Left kidney (tissue), 8 donors: ENCODE measurements around the gene SSX5. TPM values are rescaled to one million over a fixed set of nuclear protein-coding genes. Genes with fewer than 3 reads are reported as not detected.
"Not testable (repeated sequence)": the region's sequence is repeated elsewhere in the genome, so short reads cannot be mapped to it uniquely, and the experiment has no call there.

ENCODE experiments used
- DNase-seq: peaks from one replicate; pipeline ENCODE4 v3.0.0-alpha.2; 2013
- long read RNA-seq, 8 donors: transcript quantifications; one replicate each; lab custom pipeline, GENCODE V29; 2026
- polyA plus RNA-seq: library from polyadenylated mRNA; unstranded; fragments of 120-200 nt; gene quantifications from one replicate; pipeline ENCODE4 v1.2.1, GENCODE V29; 2013; ENCODE audit not compliant: insufficient read length

Gene SSX5, protein sequence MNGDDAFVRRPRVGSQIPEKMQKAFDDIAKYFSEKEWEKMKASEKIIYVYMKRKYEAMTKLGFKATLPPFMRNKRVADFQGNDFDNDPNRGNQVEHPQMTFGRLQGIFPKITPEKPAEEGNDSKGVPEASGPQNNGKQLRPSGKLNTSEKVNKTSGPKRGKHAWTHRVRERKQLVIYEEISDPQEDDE
- polyA plus RNA-seq, result not detected
- long read RNA-seq, donor 1, result 0 reads
- long read RNA-seq, donor 2, result 0 reads
- long read RNA-seq, donor 3, result 0 reads
- long read RNA-seq, donor 4, result 0 reads
- long read RNA-seq, donor 5, result 0 reads
- long read RNA-seq, donor 6, result 0 reads
- long read RNA-seq, donor 7, result 0 reads
- long read RNA-seq, donor 8, result 0 reads

DNA sequence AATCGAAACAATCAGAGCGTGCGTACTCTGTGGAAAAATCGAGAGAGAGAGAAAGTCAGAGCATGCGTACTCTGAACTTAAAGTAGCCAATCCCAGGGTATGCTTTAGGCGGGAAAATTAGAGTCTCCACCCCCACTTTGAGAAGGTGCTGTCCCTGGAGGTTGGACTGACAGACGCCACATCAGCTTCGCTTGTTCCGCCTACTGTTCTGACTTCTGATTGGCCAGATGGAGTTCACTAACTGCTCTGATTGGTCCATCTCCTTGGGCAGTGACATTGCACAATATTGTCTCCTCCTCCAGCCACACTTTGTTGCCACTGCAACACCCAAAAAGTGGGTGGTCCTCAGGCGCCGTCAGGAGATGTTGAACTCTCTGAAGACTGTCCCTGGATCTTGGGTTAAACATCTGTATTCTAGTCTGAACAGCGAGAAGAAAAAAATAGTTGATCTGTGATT lies at the start of gene SSX5:
Gene SSX5 (minus strand): TSS at position 51 of the 457 bp plus-strand sequence. CDS start 1,437 bp downstream, outside the sequence.
- DNase-seq, result no peak

DNA sequence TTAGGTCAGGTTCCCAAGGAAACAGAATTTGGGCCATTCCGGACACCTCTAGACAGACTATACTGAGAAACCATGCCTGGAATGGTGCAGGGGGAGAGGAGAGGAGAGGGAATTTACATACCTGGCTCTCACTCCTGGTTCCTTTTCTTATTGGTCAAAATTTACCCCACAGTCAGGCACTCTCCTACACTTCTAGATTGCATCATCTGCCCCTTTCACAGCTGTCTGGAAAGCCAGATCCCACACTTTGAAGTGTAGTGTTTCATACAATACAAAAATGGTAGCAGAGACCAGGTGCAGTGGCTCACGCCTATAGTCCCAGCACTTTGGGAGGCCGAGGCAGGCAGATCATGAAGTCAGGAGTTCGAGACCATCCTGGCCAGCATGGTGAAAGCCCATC lies 27.6 kb upstream of the SSX5 start:
- not testable (repeated sequence) for DNase-seq

DNA sequence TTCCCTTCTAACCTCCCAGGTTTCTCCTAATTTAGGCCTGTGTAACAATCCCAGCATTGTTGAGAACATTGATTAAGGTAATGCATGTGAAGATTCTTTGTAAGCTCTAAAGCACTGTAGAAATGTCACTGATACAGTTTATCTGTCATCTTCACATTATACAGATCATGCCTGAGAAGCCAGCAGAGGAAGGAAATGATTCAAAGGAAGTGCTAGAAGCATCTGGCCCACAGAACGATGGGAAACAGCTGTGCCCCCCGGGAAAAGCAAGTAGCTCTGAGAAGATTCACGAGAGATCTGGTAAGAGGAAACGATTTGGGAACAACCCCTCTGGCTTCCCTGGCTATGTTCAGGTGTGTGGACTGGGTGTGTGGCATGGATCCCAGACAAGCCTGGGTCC lies 17.7 kb upstream of the SSX5 start:
- not testable (repeated sequence) for DNase-seq

DNA sequence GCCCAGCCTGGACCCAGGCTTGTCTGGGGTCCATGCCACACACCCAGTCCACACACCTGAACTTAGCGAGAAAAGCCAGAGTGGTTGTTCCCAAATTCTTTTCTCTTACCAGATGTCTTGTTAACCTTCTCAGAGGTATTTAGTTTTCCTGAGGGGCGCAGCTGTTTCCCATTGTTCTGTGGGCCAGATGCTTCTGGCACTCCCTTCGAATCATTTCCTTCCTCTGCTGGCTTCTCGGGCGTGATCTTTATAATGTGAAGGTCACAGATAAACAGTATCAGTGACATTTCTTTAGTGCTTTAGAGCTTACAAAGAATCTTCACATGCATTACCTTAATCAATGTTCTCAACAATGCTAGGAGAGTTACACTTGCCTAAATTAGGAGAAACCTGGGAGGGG lies 6.6 kb downstream of the SSX5 start:
- not testable (repeated sequence) for DNase-seq

DNA sequence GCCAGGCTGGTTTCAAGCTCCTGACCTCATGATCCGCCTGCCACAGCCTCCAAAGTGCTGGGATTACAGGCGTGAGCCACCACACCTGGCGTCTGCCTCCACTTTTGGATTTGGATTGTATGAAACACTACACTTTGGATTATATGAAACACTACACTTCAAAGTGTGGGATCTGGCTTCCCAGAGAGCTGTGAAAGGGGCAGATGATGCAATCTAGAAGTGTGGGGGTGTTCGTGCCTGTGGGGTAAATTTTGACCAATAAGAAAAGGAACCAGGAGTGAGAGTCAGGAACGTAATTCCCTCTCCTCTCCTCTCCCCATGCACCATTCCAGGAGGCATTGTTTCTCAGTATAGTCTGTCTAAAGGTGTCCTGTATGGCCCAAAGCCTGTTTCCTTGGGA lies 14.7 kb downstream of the SSX5 start:
- not testable (repeated sequence) for DNase-seq

DNA sequence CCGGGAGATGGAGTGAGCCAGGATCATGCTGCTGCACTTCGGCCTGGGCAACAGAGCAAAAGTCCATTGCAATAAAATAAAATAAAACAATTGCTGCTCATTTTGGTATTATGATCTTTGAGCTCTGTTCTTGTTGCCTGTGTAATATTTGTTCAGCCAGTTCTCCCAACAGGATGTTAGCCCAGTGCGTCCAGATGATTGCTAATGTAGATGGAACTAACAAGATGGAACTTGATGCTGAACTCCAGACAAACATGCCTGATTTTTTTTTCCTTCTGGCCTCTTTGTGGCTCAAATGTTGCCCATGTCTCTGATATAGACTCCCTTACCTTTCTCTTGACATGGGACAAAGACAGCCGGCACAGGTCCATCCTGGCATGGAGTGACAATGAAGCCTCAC lies 15.8 kb downstream of the SSX5 start:
- DNase-seq, result no peak

DNA sequence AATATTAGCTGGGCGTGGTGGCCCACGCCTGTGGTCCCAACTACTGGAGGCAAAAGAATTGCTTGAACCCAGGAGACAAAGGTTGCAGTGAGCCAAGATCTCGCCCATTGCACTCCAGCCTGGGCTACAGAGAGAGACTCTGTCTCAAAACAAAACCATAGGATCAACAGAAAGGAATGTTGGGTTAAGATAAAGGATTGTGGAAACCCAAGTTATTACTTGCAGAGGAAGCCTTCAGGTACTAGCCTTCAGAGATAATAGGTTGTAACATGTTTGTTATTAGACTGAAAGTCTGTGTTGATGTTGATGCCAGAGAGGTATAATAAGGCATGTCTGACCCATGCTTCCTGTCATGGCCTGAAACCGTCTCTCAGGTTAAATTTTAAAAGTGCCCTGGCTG lies 16.9 kb downstream of the SSX5 start:
- DNase-seq, result no peak

DNA sequence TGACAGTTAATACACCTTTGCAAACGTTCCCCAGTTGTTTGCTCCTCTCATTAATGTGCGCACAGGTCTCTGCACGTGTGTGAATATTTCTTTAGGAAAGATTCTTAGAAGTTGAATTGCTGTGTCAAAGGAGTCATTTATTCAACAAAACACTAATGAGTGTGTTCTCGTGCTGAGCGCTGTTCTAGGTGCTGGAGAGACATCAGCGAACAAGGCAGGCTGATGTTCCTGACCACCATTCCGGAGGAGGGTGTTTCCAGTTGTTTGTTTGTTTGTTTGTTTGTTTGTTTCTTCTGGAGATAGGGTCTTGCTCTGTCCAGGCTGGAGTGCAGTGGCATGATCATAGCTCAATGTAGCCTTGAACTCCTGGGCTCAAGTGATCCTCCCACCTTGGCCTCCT lies 30.3 kb downstream of the SSX5 start:
- not testable (repeated sequence) for DNase-seq

DNA sequence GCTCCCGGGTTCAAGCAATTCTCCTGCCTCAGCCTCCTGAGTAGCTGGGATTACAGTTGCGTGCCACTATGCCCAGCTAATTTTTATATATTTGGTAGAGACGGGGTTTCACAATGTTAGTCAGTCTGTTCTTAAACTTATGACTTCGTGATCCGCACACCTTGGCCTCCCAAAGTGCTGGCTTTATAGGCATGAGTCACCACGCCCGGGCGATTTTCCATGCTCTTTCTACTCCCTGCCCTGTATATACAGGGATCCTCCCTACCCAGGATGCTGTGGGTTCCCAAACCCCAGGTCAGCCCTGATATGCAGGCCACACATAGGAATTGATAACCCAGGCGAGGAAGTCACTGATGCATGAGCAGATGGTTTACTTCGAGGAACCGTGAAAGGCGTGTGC lies 31.4 kb downstream of the SSX5 start:
- no peak for DNase-seq

DNA sequence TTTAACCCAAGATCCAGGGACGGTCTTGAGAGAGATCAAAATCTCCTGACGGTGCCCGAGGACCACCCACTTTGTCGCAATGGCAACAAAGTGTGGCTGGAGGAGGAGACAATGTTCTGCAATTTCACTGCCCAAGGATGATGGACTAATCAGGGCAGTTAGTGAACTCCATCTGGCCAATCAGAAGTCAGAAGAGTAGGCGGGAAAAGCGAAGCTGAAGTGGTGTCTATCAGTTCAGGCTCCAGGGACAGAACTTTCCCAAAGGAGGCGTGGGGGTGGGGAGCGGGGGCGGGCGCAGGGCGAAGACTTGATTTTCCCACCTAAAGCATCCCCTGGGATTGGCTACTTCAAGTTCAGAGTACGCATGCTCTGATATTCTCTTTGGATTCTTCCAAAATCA lies 40.6 kb downstream of the SSX5 start:
- DNase-seq, result no peak

DNA sequence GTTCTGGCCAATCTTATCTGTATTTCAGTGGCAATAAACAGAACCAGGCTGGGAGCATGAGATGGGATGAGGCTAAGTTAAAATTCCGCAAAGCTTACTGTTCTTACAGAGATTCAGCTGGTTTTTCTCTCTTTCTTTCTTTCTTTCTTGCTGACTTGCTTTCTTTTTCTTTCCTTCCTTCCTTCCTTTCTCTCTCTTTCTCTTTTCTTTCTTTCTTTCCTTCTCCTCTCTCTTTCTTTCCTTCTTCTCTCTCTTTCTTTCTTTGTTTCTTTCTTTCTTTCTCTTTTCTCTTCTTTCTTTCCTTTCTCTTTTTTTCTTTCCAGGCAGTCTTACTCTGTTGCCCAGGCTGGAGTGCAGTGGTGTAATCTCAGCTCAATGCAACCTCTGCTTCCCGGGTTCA lies 41.8 kb downstream of the SSX5 start:
- no peak for DNase-seq

DNA sequence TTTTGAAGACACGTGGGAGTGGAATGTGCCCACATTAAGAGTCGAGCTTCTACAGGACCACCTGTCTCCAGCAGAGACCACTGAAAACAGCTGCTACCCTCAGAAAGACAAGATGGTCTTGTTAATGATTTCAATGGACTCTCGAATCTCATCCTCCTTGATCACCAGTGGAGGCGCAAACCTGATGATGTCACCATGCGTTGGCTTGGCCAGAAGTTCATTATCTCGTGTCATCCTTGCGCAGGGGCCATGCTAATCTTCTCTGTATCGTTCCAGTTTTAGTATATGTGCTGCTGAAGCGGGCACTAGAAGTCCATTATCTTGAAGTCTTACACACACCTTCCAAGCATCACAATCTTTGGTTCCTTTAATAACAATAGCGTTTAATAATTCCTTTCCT lies 42.8 kb downstream of the SSX5 start:
- DNase-seq, result no peak

DNA sequence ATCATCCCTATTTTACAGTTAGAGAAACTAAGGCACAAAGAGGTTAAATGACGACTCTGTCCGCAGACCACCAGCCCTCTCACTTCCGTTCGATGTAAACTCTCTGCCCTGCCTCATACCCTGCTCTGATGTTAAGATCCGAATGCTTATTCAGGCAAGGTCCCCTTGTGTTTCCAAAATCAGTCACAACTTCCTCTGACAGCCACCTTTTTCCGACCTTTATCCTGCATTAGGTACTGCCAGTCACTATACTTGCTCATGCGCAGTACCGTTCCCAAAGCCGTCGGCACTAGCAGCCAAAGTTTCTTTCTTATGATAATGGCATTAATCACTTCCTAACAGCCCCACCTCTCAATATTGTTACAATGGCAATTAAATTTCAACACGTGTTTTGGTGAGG lies 53.9 kb downstream of the SSX5 start:
- DNase-seq, result not testable (repeated sequence)

DNA sequence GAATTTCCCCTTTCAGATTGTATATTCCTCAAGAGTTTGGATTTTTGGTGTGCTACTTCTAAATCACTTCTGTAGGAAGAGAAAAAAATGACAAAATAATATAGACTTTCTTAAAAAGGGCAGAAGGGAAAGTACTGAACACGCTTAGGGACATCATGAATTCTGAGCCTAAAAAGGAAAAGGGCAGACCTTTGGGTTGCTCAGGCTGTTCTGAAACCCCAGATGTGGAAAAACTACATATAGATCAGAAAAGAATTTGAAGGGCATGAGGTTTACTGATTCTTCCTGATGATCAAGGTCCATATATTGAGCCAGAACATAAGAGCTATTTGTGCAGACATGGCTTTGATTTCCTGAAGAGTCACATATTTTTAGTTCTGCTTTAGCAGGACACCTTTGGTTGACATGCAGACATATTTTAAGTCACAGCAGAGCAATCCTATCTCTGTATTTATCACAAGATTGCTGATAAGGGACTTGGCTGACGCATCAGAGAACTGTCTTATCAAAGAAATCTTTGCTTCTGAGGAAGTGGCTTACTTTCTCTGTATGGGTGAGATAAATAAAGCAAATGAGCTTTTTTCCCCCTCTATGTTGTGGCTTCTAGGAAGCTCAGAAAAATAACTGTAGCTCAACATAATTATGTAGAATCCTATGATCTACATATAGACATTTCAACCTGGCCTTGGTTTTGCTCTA lies 54.6 kb downstream of the SSX5 start:
- not testable (repeated sequence) for DNase-seq

DNA sequence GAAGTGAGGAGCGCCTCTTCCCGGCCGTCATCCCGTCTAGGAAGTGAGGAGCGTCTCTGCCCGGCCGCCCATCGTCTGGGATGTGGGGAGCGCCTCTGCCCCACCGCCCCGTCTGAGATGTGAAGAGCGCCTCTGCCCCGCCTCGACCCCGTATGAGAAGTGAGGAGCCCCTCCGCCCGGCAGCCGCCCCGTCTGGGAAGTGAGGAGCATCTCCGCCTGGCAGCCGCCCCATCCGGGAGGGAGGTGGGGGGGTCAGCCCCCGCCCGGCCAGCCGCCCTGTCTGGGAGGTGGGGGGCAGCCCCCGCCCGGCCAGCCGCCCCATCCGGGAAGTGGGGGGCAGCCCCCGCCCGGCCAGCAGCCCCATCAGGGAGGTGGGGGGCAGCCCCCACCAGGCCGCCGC lies 57.5 kb downstream of the SSX5 start:
- not testable (repeated sequence) for DNase-seq

Other genes with a start within 250 kb of the SSX5 start
- 14.5 TPM for gene ZNF182, start 192.8 kb downstream of the SSX5 start, polyA plus RNA-seq
- 0.58 TPM for gene SPACA5, start 189.8 kb downstream of the SSX5 start, polyA plus RNA-seq
- 5.1 TPM for gene ZNF630, start 125.2 kb downstream of the SSX5 start, polyA plus RNA-seq
- gene SPACA5B, start 66.2 kb downstream of the SSX5 start, polyA plus RNA-seq, result 0.71 TPM
- not detected for gene SSX1, start 58.6 kb upstream of the SSX5 start, polyA plus RNA-seq
- not detected for gene SSX3, start 159.9 kb upstream of the SSX5 start, polyA plus RNA-seq
- not detected for gene SSX4, start 186.7 kb upstream of the SSX5 start, polyA plus RNA-seq
- not detected for gene SSX4B, start 215.2 kb upstream of the SSX5 start, polyA plus RNA-seq